ENCODE measurements around the gene NPAS2.

NPAS2 gene

DNA sequence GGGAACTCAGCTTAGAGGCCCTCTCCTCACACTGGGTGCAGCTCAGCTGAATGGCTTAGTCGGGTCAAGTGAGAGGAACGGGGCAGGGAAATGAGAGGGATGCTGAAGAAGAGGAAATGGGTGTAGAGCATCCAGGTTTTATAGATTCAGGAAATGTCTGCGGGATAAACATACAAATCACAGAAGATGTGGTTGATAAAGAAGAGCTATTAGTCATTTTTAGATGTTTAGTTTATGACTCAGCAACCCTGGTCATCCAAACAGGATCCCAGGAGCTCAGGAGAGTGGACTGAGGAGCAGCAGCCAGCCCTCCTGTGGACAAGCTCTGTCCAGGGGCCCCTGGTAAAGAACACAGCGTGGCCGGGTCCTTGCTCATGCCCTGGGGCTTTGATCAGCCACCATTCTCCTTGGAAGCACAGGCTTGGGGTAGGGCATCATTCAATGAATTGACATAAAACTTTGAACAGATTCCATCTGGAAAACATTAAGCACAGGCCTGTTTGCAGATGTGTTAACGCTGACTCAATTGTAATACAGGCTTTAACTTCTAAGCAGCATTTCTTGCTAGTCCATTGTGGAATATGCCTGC, 83.0 kb downstream of the NPAS2 start:
- in situ Hi-C loops (cut with HindIII; ENCODE audit: low sequenced_read_pairs) = no loop called here

DNA sequence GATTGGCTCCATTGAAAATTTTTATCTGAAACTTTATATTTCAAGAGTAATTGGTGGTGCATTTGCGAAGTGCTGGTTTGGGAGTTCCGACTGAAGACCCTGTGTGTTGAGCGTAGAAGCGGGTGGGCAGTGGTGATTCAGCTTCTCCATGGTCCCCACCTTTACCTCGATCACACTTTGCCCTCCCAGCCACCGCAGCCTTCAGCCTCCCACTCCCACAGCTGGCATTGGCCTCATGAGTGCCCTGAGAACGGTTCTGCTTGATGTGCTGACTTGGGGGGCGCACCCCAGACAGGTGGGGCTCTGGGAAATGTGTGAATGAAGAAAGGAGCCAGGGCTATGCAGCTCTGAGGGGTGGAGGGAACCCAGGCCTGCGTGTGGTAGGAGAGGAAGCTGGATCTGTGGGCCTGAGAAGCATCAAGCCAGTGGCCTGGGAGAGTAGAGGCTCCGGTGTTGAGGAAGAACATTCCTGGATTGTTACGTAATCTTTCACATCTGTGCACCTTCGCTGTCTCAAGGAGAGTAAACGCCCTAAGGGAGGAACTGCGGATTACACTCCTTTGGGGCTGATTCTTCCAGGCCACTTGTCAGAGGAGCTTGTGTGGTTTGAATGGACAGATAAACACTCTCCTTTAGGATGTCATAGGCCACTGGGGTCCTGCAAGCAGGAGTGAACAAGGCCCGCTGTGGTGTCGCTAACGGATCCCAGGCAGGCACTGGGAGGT, 83.8 kb downstream of the NPAS2 start:
- in situ Hi-C loops (cut with HindIII; ENCODE audit: low sequenced_read_pairs) = no loop called here

DNA sequence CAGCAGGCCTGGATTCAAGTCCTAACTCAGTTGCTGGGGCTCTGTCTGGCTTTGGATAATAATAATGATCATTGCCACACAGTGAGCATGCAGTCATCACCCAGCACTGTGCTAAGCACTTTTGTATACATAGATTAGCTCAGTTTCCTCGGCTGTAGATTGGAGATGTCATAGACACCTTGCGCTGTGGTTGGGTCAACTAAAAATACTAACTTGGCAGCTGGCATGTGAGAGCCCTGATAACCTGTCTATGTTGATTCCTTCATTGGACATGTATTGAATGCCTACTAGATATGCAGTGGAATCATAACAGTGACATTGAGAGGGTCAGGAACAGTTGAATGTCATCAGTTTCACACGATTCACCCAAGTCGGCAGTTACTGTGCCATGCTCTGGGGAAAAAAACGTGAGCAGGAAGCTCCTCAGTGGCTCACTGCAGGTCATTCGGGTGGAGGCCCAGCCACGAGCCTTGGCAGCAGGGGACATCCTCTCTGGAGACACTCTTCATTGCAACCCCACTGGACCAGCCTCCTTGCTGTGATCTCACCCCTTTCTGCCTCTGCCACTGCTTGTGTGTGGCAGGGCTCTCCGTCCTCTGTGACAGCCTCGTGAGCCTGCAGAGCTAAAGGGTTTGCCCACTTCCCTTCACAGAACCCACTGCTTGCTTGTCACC, 85.3 kb downstream of the NPAS2 start:
- in situ Hi-C loops (cut with HindIII; ENCODE audit: low sequenced_read_pairs) = no loop called here

DNA sequence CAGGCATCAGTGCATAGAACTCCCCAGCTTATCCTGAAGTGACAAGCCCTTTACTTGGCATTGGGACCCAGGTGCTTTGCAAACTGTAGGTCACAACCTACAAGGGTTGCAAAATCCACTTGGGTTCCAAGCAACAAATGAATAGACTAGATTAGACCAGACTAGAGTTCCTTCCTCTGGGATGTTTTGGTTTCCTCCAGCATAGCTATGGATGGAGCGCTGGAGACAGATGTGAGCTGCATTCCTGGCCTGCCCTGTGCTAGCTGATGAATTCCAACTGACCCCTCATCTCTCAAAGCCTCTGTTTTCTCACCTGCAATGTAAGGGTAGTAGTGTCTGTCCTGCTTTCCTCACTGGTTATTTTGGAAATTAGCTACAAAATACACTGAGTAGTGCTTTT, 86.2 kb downstream of the NPAS2 start:
- in situ Hi-C loops (cut with HindIII; ENCODE audit: low sequenced_read_pairs) = no loop called here

DNA sequence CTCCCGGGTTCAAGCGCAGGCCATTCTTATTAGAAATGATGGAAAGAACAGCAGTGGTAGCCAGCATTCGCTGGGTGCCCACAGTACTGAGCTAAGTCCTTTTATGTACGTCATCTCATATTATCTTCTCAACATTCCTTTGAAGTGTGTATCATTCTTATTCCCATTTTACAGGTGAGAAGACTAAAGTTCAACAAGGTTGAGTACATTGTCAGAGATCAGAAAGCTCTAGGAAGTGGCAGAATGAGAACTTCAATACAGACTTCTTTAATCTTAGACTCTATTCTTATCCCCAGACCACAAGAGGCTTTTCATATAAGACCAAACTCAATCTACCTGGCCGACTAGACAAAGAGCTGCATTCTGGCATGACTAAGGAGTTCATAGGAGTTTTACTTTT, 86.7 kb downstream of the NPAS2 start:
- in situ Hi-C loops (cut with HindIII; ENCODE audit: low sequenced_read_pairs) = no loop called here

DNA sequence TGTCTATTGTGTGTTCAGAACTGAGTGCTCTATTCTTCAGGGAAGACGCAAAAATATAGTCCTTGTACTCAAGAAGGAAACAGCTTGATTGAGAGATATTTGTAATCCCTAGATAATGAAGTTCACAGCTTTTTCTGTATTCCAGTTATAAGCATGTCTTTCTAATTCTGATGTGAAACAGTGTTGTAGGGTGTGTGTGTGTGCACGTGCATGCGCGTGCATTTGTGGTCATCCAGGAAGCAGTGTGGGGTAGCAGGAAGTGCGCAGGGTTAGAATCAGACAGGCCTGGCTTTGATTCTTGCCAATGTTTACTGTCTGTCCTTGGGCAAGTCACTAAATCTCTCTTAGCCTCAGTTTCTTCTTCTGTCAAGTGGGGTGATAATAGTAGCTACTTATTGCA, 87.9 kb downstream of the NPAS2 start:
- in situ Hi-C loops (cut with HindIII; ENCODE audit: low sequenced_read_pairs) = no loop called here

DNA sequence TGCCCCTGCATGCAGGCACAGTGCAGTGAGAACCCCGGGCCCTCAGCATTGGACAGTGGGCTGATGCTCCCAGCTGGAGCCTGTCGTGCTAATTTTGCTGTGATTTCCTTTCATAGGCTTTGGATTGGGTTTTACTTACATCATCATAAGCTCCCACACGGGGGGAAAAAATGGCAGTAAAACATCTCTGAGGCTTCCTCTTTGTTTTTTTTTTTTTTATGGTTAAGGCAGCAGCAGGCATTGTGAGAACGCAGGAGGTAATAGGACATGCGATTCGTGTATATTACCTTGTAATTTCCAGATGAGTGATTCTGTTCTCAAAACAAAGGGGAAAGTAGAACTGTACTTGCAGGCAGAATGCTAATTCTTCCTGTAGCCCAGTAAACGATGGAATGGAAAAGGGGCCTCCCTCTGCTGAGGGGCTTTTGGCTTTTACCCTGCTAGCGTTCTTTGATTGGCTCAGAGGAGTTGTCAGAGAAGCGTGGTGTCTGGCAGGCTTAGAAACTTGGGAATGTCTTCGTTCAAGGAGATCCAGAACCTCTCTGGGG, 89.7 kb downstream of the NPAS2 start:
- in situ Hi-C loops (cut with HindIII; ENCODE audit: low sequenced_read_pairs) = no loop called here

DNA sequence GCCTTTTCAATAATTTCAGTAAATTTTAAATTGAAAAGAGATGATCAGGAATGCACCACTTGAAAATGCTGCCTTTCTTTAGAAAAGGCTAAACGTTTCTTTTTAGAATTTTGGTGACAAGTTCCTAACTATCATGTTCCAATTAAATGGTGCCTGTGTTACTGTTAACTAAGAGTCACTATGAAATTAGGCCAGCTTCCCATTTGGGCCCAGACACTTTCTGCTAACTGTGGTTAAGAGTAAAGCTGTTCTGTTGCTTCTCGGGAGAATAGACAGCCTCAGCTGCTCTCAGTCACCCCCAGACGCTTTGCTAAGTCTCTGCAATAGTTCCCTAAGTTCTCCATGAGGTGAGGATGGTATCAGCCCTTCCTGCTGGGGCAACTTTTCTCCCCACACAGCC, 90.2 kb downstream of the NPAS2 start:
- in situ Hi-C loops (cut with HindIII; ENCODE audit: low sequenced_read_pairs) = no loop called here

DNA sequence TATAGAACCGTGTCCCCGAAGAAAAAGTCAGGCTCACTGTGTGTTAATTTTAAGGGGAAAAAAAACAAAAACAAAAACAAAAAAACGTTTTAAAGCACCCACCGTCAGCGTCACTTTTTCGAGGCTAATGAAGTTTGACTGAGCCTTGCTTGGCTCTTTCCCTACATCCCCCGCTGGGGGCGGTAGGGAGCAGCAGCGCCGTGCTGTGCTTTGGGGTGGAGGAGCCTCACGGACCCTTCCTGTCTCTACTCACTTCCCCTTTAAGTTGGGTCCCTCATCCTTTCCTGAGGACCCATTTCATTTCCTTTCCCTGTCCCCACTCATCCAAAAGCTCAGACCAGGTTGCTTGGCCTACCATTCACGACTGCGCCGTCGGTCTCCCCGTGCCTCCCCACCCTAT, 99.4 kb downstream of the NPAS2 start:
- in situ Hi-C loops (cut with HindIII; ENCODE audit: low sequenced_read_pairs) = no loop called here

DNA sequence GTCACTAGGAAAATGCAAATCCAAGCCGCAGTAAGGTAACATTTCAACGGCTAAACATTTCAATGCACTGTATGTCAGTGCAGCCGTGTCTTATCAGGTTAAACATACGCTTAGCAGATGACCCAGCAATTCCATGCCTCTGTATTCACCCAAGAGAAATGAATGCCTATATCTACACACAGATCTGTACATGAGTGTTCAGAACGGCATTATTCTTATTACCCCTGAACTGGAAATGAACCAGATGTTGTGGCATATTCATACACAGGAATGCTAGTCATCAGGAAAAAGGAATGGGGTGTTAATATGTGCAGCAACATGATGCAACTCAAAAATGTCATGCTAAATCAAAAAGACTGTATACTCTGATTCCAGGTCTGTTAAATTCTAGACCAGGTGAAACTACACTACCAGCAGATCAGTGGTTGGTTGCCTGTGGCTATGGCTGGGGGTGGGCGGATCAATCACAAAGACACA, 101.8 kb downstream of the NPAS2 start:
- in situ Hi-C loops (cut with HindIII; ENCODE audit: low sequenced_read_pairs) = no loop called here

DNA sequence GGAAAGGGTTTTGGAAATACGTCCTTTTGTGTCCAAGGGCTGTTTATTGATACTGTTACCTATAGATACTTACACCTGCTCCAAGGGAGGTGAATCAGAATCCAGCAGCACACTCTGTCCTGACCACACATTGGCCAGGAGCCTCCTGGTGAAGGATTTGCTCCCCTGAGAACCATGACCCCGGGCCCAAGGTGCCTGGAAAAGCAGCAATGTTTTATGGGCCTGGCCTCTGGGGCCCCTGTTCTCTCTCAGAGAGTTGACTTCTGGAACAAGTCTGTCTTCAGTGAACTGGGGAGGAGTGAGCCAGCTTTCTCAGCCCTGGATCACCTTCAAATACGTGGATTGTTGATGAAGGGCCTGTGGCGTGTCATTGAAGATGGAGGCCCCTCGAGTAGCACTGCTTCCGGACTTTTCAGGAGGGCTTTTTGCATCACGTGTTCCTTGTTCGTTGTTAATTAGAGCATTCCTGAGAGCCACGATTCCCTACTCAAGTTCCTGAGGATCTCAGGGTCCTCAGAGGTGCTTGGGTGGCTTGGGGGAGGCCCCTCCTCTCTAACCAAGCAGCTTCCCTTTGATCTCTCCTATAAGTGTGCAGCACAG, 103.6 kb downstream of the NPAS2 start:
- in situ Hi-C loops (cut with HindIII; ENCODE audit: low sequenced_read_pairs) = no loop called here

DNA sequence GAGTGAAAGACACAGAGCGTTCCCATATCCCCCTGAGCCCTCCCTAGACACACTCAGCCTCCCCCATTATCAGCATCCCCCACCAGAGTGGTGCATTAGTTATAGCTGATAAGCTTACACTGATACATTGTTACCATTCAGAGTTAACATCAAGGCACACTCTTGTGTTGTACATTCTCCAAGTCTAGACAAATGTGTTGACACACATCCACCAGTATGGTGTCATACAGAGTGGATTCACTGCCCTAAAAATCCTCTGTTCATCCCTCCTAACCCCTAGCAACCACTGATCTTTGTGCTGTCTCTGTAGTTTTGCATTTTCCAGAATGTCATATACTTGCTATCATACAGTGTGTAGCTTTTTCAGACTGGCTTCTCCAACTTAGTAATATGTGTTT, 104.2 kb downstream of the NPAS2 start:
- in situ Hi-C loops (cut with HindIII; ENCODE audit: low sequenced_read_pairs) = no loop called here

DNA sequence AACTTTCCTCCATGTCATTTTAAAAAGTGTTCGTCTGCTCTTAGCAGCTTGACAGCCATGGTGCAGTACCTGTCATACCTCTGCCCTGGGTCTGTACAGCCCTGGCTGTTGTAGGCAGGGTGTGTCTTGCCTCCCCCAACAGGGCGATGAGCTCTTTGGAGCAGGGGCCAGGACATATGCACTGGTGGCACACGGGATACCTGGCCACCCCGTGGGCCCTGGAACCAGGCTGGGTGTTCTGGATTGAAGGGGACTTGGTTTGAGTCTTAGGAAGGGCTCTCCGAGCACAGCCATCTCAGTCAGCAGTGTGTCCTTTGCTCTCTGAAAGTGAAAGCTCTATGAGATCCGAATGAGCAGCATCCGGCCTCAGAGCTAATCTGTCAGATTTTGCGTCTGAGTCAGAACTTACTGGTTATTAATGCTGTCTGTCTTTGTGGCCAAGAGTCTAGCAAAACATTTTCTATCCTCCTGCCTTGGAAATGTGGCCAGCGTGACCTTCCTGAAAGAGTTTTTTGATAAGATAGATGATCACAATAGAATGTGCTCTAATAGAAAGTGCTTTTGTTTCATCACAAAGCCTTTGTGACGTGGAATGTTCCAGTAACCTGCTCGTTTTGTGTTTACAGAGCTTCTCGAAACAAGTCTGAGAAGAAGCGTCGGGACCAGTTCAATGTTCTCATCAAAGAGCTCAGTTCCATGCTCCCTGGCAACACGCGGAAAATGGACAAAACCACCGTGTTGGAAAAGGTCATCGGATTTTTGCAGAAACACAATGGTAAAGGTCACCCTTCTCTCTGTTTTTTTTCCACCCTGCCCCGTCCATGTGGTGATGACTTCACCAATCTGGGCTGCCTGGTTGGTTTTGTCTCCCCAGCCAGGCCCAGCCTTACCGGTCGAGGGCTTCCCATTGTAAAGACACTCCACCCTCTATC, 104.8 kb downstream of the NPAS2 start:
- in situ Hi-C loops (cut with HindIII; ENCODE audit: low sequenced_read_pairs) = no loop called here

DNA sequence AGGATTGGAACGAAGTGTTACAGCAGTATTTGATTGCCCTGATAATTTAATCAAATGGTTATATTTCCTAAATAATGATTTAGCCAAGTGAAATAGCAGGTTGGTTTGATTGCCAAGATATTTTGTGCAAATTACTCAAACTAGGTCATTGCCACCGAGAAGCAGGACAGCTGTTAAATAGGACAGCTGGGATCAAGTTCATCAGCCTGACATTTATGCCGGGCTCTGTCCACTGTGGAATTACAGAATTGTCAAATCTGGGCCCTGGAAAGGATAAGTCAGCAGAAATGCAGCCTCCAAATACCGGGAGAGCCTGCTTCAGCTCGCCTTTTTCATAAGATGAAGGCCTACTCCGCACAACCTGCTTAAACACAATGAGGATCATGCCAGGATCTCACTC, 108.3 kb downstream of the NPAS2 start:
- in situ Hi-C loops (cut with HindIII; ENCODE audit: low sequenced_read_pairs) = no loop called here

DNA sequence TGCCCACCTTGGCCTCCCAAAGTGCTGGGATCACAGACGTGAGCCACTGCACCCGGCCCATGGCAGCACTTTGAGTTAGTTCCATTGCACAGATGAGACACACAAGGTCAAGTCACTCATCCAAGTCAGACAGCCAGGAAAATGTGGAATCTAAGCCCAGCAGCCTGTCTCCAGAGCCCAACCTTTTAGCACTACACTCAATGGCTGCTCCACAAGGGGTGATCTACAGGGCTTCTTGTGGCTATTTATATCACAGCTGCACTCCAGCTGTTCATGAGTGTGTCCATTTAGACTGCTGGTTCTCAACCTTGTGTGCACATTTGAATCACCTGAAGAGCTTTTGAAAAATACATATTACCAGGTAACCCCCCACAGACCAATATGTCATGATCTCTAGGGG, 109.2 kb downstream of the NPAS2 start:
- in situ Hi-C loops (cut with HindIII; ENCODE audit: low sequenced_read_pairs) = no loop called here

DNA sequence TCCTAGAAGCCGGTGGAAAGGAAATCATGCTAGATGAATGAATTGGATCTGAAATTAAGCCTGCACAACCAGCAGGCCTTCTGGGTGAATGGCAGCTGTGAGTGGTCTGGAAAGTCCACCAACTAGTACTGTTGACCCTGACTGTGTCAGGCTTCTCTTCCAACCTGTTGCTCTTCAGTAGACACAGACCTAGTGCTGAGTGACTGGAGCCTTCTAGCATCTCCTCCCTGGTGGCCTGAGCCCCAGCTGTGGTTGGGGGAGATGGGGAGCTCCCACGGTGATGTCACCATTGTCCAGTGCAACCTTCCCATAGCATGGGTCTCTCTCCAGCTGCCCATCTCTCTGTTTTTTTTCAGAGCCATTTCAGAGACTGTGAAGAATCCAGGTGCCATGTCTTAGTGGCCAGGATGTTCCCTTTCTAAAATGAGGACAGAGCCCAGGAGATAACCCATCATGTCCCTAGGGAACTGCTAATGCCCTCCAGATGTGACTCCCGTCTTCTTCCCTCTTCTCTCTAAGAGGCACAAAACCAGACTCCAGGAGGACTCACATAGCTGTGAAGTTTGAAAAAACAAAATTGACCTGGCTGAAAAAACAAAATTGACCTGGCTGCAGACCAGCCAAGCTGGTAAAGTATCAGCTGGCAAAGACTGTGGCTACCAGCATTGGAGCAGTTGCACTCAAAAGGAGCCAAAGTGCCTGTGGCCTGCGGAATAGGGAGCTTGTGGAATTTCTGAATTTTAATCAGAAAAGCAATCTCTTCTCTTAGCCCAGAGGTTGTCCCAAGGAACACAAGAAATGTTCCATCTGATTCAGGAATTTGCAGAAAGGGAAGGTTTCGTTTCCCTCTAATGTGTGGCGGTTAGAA, 114.8 kb downstream of the NPAS2 start:
- in situ Hi-C loops (cut with HindIII; ENCODE audit: low sequenced_read_pairs) = no loop called here

DNA sequence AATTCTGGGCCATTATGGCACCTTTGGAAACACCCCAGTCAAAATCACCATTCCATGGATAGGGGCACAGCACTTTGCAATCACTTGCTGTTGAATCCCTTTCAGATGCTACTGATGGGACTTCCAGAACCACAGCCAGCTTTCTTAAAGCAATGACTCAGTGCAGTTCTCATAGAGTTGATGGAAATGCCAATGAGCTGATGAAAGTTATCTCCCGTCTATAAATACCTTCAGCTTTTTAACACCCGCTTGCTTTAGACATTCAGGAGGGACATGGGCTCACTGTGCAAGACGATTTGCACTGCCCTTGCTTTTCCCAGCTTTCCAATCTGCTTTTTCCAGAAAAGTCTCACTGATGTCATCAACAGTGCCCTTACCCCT, 115.4 kb downstream of the NPAS2 start:
- in situ Hi-C loops (cut with HindIII; ENCODE audit: low sequenced_read_pairs) = no loop called here

DNA sequence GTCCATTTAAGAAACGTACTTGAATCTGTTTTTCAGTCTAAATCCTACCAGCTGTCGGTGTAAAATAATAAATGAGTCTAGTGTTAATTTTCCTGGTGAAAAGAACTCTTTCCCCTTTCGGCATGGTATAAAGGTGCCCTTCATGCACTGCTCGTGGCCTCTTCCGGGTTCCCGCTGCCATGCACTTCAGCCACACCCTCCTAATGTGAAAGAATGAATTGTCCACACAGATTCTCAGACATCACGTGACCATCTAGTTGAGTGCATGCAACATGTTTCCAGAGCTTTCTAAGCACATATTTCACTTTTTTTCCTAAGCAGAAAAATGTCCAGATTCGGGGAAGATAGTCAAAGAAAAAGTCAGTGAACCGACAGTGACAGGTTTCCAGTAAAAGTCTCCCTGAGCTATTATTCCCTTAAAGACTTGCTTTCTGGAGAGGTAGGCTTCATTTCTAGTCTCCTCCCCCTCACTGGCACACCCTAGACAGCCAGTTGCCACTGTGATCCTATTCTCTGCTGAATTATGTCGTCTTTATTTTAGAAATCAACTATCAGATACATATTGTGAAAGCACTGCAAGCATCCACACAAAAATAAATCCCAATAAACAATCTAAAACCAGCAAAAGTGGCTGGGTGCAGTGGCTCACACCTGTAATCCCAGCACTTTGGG, 116.3 kb downstream of the NPAS2 start:
- in situ Hi-C loops (cut with HindIII; ENCODE audit: low sequenced_read_pairs) = no loop called here

DNA sequence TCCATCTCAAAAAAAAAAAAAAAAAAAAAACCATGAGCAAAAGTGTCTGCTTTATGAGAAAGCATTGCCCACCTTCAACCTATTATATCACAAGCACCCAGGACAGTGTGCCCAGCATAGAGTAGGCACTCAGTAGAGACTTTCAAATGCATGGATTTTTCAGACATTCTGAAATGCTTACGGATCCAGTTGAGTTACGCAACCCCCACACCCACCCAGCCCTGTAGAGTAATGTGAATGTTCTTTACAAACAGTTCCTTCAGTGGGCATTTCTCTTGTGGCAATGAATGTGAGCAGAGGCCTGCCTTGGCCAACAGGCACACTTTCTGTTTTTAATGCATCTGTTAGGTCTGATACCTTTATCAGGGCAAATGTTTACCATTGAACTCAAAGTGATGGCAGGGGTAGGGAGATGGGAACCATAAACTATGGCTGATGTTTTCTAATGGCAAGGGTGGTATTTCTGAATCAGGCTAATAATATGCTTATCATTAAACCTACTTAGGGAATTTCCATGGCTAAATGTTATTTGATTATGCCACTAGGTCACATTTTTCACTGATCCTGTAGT, 117.1 kb downstream of the NPAS2 start:
- in situ Hi-C loops (cut with HindIII; ENCODE audit: low sequenced_read_pairs) = no loop called here
